Measurements from ENCODE around the gene UMODL1.
"Not testable (repeated sequence)": the region's sequence is repeated elsewhere in the genome, so short reads cannot be mapped to it uniquely, and the experiment has no call there.

UMODL1 gene

GRCh38 chr21:42171091-42172053, 100.3 kb downstream of the UMODL1 start:
- no peak overlapping the region for H3K9ac ChIP-seq (ENCODE audit: insufficient read length)
- H3K4me3 ChIP-seq, result no peak overlapping the region
- H3K27ac ChIP-seq, result no peak overlapping the region
- TF ChIP-seq FOXP2 (optimal IDR thresholded peaks at IDR 0.05; ENCODE audit: control extremely low read depth, extremely low read length, insufficient read depth) (no peak), POLR2AphosphoS5 (IDR thresholded peaks at IDR 0.05; ENCODE audit: borderline replicate concordance, low read depth, low read length) (no peak), EZH2 (IDR thresholded peaks at IDR 0.05) (no peak)
- H3K9me3 ChIP-seq (ENCODE audit: low read depth, low read length), result no peaks in the 10 kb centered on the region
- no peaks in the 10 kb centered on the region for H3K36me3 ChIP-seq (ENCODE audit: insufficient read depth, low read length)
- no peak for DNase-seq (ENCODE audit: low read depth, low spot score)

DNA sequence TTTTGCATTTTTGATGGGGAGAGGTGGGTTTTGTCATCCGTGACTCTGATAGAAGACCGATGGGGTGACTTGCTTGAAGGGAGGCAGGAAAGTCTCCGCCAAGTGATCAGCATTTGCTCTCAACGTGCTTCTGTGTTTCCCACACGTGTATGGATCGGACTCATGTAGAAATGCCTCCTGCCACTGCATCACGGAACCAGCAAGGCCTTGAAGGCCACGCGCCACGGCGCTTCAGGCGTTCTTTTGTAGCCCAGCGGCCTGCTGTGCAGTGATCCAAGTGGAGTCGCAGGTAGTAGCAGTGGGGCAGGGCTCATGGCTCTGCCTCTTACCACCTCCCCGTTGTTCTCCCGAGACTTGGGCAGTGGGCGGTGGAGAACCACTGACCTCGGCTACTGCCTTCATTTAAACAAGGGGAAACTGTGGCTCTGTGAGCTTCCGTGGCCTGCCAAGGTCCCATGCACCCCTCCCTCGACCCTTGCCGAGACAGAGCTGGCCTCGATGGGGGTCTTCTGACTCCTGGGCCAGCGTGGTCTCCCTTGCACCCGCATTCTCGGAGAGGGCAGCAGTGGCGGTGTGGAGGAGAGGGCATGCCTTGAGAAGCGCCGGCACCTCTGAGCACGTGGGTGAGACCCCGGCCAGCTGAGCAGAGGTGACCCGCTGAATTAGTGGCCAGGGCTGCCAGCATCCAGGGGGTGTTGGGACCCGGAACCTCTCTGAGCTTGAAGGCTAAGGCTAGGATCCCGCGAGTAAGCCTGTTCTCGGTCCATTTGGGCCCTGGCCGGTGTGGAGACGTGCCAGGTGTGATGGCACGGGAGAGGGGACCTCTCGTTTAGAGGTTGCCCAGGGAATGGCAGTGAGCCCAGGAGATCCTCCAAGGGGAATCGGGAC, 101.7 kb downstream of the UMODL1 start:
- no peak for TF ChIP-seq POLR2AphosphoS5 (IDR thresholded peaks at IDR 0.05; ENCODE audit: borderline replicate concordance, low read depth, low read length)
- no peak for TF ChIP-seq EZH2 (IDR thresholded peaks at IDR 0.05)
- TF ChIP-seq FOXP2 (optimal IDR thresholded peaks at IDR 0.05; ENCODE audit: control extremely low read depth, extremely low read length, insufficient read depth), result no peak
- Histone ChIP-seq H3K27ac (no peak overlapping the region), H3K36me3 (ENCODE audit: insufficient read depth, low read length) (no peaks in the 10 kb centered on the region), H3K9me3 (ENCODE audit: low read depth, low read length) (no peaks in the 10 kb centered on the region), H3K9ac (ENCODE audit: insufficient read length) (no peak overlapping the region), H3K4me3 (no peak overlapping the region)
- DNase-seq (ENCODE audit: low read depth, low spot score), result no peak

GRCh38 chr21:42174173-42174572, 103.1 kb downstream of the UMODL1 start:
- no peak overlapping the region for H3K4me3 ChIP-seq
- no peak overlapping the region for H3K27ac ChIP-seq
- no peaks in the 10 kb centered on the region for H3K9me3 ChIP-seq (ENCODE audit: low read depth, low read length)
- TF ChIP-seq EZH2 (IDR thresholded peaks at IDR 0.05) (no peak), FOXP2 (optimal IDR thresholded peaks at IDR 0.05; ENCODE audit: control extremely low read depth, extremely low read length, insufficient read depth) (no peak), POLR2AphosphoS5 (IDR thresholded peaks at IDR 0.05; ENCODE audit: borderline replicate concordance, low read depth, low read length) (no peak)
- DNase-seq (ENCODE audit: low read depth, low spot score), result no peak
- no peaks in the 10 kb centered on the region for H3K36me3 ChIP-seq (ENCODE audit: insufficient read depth, low read length)
- no peak overlapping the region for H3K9ac ChIP-seq (ENCODE audit: insufficient read length)

GRCh38 chr21:42175110-42175710, 104.1 kb downstream of the UMODL1 start:
- Histone ChIP-seq H3K27ac (no peak overlapping the region), H3K9ac (ENCODE audit: insufficient read length) (no peak overlapping the region), H3K9me3 (ENCODE audit: low read depth, low read length) (no peaks in the 10 kb centered on the region), H3K36me3 (ENCODE audit: insufficient read depth, low read length) (no peaks in the 10 kb centered on the region), H3K4me3 (no peak overlapping the region)
- TF ChIP-seq POLR2AphosphoS5 (IDR thresholded peaks at IDR 0.05; ENCODE audit: borderline replicate concordance, low read depth, low read length), result no peak
- no peak for TF ChIP-seq EZH2 (IDR thresholded peaks at IDR 0.05)
- no peak for TF ChIP-seq FOXP2 (optimal IDR thresholded peaks at IDR 0.05; ENCODE audit: control extremely low read depth, extremely low read length, insufficient read depth)
- DNase-seq (ENCODE audit: low read depth, low spot score), result no peak

GRCh38 chr21:42176859-42177258, 105.7 kb downstream of the UMODL1 start:
- no peaks in the 10 kb centered on the region for H3K9me3 ChIP-seq (ENCODE audit: low read depth, low read length)
- no peaks in the 10 kb centered on the region for H3K36me3 ChIP-seq (ENCODE audit: insufficient read depth, low read length)
- H3K27ac ChIP-seq, result no peak overlapping the region
- TF ChIP-seq EZH2 (IDR thresholded peaks at IDR 0.05) (no peak), FOXP2 (optimal IDR thresholded peaks at IDR 0.05; ENCODE audit: control extremely low read depth, extremely low read length, insufficient read depth) (no peak), POLR2AphosphoS5 (IDR thresholded peaks at IDR 0.05; ENCODE audit: borderline replicate concordance, low read depth, low read length) (no peak)
- H3K4me3 ChIP-seq, result no peak overlapping the region
- H3K9ac ChIP-seq (ENCODE audit: insufficient read length), result no peak overlapping the region
- no peak for DNase-seq (ENCODE audit: low read depth, low spot score)

DNA sequence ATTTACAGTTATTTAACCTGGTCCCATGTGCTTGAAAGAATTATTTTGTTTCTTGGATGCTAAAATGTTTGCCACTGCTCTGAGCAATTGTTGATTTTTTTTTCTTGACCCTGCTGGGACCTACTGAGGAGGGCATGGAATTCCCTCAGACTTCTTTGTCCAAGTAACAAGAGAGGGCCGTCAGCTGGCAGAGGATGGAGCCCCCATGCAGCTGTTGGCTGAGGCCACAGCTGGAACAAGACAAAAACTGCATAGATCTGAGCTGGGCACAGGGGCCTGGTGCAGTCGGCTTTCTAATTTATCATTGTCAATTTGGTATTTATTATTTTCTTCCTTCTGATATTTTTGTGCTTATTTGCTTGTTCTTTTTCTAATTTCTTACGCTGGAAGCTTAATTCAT, 108.2 kb downstream of the UMODL1 start:
- H3K27ac ChIP-seq, result no peak overlapping the region
- TF ChIP-seq POLR2AphosphoS5 (IDR thresholded peaks at IDR 0.05; ENCODE audit: borderline replicate concordance, low read depth, low read length), result no peak
- TF ChIP-seq EZH2 (IDR thresholded peaks at IDR 0.05), result no peak
- TF ChIP-seq FOXP2 (optimal IDR thresholded peaks at IDR 0.05; ENCODE audit: control extremely low read depth, extremely low read length, insufficient read depth), result no peak
- no peak overlapping the region for H3K9ac ChIP-seq (ENCODE audit: insufficient read length)
- H3K9me3 ChIP-seq (ENCODE audit: low read depth, low read length), result no peaks in the 10 kb centered on the region
- H3K36me3 ChIP-seq (ENCODE audit: insufficient read depth, low read length), result no peaks in the 10 kb centered on the region
- no peak for DNase-seq (ENCODE audit: low read depth, low spot score)
- no peak overlapping the region for H3K4me3 ChIP-seq

DNA sequence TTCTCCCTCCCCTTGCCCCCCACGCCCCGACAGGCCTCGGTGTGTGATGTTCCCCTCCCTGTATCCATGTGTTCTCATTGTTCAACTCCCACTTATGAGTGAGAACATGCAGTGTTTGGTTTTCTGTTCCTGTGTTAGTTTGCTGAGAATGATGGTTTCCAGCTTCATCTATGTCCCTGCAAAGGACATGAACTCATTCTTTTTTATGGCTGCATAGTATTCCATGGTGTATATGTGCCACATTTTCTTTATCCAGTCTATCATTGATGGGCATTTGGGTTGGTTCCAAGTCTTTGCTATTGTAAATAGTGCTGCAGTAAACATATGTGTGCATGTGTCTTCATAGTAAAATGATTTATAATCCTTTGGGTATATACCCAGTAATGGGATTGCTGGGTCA, 108.9 kb downstream of the UMODL1 start:
- not testable (repeated sequence) for H3K27ac ChIP-seq; DNase-seq (ENCODE audit: low read depth, low spot score); H3K4me3 ChIP-seq; H3K9ac ChIP-seq (ENCODE audit: insufficient read length); H3K36me3 ChIP-seq (ENCODE audit: insufficient read depth, low read length); H3K9me3 ChIP-seq (ENCODE audit: low read depth, low read length)
